GM10248 (cell line): Measurements from ENCODE around the gene ADAM19.

Source experiments
- CTCF ChIA-PET: fragments of 300-600 bp; sonication (Branson Sonifier 250); formaldehyde crosslinking; extraction: SDS; loops from one replicate; lab custom pipeline; 2021; ENCODE audit warnings: antibody characterized with exemption; lab: Yijun Ruan, JAX
- POLR2A ChIA-PET: fragments of 350-650 bp; sonication (Branson Sonifier 250); formaldehyde crosslinking; extraction: SDS; loops from one replicate; lab custom pipeline; 2020; ENCODE audit warnings: antibody characterized with exemption; lab: Yijun Ruan, JAX
- DNase-seq: peaks from one replicate; pipeline ENCODE4 v3.0.0; 2012; ENCODE audit errors: extremely low spot score
- TF ChIP-seq, protein P1 (sequence below): IDR thresholded peaks from 2 replicates; pipeline ENCODE4 v1.5.1; 2012; ENCODE audit warnings: mild to moderate bottlenecking, low read depth; ENCODE audit errors: extremely low read depth, missing control alignments, control extremely low read depth

The ADAM19 gene

DNA sequence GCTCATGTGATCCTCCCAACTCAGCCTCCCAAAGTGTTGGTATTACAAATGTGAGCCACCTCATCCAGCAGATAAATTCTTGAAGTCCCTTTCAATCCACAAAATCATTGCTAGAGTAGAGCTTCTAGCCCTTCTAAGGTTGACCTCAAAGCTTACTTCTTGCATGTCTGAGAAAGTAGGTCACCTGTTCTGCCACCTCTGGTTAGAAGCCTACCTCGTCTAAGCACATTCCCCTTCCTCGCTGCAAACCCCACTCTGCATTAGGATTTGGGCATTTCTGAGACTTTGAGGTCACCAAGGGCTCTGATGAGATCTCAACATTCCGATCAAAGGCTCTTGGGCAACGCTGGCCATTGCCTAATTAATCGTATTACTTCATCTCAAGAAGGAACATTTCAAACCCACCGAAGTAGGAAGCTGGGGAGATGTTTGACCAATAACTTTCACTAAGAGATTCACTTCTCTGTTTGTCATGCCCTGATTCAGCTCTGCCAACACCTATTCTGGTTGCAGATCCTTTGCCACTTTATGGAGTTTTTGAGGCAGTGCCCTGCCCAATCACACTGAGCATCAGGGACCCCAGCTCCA lies 8.6 kb downstream of the ADAM19 start:
- POLR2A ChIA-PET, result interaction anchor here (0.6 kb wide), 1 partner anchor 33 kb away, joined by 4 read pairs; no protein-coding TSS in a partner anchor

DNA sequence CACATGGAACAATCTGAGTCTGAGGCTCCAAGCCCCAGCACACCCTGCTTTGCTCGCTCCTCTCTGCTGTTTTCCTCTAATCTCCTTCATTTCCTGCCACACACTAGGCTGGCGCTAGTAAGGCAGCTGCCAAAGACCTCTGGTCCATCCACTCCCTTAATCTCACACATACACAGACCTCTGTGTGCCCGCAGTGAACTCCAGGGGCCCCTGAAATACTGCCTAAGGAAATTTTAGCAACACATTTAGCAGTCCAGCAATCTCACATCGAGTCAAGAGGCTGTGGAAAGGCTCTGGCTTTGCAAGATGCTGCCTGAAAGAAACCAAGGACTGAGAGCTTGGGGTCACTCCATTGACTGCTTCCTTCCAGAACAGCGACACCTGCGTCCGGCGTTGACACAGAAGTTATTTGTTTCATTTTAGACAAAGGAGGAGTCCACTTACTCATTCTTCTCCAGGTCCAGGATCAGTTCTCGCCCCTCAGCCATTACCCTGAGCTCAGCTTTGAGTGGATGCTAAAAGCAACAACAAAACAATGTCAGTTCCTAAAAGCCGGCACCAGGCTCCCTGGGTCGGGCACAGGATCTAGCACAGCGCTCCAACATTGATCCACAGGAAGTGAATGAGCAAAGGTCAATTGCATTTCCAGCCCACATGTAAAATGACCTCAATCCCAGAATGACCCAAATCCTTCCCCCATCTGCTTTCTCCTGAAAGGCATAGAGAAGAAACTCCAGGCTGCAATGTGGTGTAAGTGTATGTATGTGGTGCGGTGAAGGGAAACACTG lies 11.5 kb downstream of the ADAM19 start:
- DNase-seq, result no peak
- TF ChIP-seq, protein P1, sequence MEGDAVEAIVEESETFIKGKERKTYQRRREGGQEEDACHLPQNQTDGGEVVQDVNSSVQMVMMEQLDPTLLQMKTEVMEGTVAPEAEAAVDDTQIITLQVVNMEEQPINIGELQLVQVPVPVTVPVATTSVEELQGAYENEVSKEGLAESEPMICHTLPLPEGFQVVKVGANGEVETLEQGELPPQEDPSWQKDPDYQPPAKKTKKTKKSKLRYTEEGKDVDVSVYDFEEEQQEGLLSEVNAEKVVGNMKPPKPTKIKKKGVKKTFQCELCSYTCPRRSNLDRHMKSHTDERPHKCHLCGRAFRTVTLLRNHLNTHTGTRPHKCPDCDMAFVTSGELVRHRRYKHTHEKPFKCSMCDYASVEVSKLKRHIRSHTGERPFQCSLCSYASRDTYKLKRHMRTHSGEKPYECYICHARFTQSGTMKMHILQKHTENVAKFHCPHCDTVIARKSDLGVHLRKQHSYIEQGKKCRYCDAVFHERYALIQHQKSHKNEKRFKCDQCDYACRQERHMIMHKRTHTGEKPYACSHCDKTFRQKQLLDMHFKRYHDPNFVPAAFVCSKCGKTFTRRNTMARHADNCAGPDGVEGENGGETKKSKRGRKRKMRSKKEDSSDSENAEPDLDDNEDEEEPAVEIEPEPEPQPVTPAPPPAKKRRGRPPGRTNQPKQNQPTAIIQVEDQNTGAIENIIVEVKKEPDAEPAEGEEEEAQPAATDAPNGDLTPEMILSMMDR, result no peak
- ChIA-PET POLR2A (no interaction called here), CTCF (interaction anchor here (1.3 to 1.8 kb wide), 5 partner anchors 7 to 127 kb away, joined by 3 to 8 read pairs (median 4); no protein-coding TSS in a partner anchor)

More for the DNA sequence above, 8.6 kb downstream of the ADAM19 start:
- CTCF ChIA-PET, result interaction anchor here (0.9 to 1.6 kb wide), 5 partner anchors 12 to 152 kb away, joined by 3 to 7 read pairs (median 5); no protein-coding TSS in a partner anchor
- TF ChIP-seq, protein P1, result no peak
- no peak for DNase-seq

DNA sequence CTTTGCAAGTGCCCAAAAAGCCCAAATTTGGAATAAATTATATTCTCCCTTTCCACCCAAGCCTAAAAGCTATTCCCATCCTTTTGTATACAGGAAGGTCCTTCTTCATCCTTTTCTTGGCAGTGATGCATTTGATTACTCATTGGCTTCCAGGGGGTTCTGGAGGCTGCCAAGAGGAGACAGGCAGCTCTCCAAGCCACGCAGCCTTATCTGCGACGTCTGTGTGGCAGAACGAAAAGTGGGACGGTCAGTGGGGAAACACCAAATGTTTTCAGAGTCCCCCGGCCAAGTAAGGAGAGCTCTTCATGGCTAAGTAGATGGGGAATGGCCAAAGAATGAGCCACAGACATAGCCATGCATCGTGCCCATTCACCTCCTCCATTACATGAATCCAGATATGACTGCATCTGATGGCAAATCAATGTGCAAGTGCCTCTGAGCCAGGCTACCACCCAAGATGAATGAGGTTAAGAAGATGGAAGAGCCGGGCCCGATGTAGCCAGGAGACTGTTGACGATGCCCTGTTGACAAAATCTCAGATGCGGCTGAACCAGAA lies 12.1 kb downstream of the ADAM19 start:
- ChIA-PET POLR2A (no interaction called here), CTCF (interaction anchor here (1.1 to 1.8 kb wide), 7 partner anchors 8 to 185 kb away, joined by 3 to 8 read pairs (median 4); no protein-coding TSS in a partner anchor)
- TF ChIP-seq, protein P1, result no peak
- DNase-seq, result no peak

DNA sequence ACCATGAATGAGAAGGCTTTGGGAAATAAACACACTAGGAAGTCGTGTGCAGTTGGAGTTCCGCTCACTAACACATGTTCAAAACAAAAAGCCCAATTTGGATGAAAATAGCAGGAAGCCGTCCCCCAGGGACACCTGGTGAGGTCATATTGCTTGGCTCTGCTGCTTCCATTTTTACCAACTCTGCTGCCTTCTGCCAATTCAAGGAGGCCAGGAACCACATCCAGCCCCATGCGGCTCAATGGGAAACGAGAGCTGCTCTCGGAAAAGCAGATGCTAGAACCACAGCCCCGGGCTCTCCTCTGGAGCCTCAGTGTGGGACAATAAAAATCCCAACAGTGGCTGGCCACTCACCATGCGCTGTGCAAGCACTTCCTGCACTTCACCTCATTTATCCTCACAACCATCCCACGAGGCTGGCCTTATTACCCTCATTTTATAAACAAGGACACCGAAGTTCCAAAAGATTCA lies 13.4 kb downstream of the ADAM19 start:
- ChIA-PET POLR2A (no interaction called here), CTCF (interaction anchor here (1.2 to 1.3 kb wide), 2 partner anchors 16 to 183 kb away, joined by 3 to 4 read pairs; no protein-coding TSS in a partner anchor)
- TF ChIP-seq, protein P1, result no peak
- no peak for DNase-seq

DNA sequence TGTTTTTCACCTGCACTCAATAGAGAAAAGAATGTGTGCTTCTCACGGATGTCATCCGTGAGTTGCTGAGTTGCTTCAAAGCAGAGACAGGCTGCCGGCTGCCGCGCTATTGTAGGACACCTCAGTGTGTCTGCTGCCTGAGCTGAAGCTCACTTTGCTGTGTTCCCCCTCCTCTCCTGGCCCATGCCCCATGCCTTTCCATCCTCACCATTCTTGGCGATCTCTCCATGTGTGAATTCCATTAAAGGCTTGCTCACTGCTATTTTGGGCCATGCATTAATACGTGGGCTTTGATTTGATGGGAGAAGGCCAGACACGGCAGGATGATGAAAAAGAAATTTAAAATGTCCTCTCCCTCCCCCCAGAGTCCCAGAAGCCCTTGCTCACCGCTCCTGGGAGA lies 14.5 kb downstream of the ADAM19 start:
- TF ChIP-seq, protein P1, result no peak
- ChIA-PET CTCF (no interaction called here), POLR2A (no interaction called here)

DNA sequence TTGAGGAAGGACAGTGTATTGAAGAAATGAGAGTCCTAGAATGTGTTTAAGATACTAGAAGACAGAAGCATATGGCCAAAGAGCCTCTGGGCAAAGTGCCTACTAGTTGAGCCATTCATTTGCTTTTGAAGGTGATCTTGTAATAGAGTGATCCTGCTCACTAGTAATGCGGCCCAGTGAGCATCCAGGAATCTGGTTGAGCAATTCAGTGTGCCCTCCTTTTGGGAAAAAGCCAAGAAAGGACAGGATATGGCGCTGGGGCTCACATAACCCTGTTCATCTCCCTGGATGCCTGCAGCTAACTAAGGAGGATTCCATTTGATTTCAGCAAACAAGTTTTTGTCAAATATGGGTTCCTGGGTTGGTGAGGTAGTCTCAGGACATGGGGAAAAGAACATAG lies 16.3 kb downstream of the ADAM19 start:
- CTCF ChIA-PET, result interaction anchor here (0.9 to 2.6 kb wide), 6 partner anchors 10 to 109 kb away, joined by 3 to 14 read pairs (median 3); partner anchors contain the start of gene ADAM19
- TF ChIP-seq, protein P1, result no peak
- no peak for DNase-seq
- POLR2A ChIA-PET, result no interaction called here

More for the DNA sequence above, 14.5 kb downstream of the ADAM19 start:
- DNase-seq, result no peak
